ENCODE measurements around the gene AFG1L.
"Not testable (repeated sequence)": the region's sequence is repeated elsewhere in the genome, so short reads cannot be mapped to it uniquely, and the experiment has no call there.

The AFG1L gene

GRCh38 chr6:108355120-108355519, 60.3 kb downstream of the AFG1L start:
- no peak for DNase-seq

GRCh38 chr6:108355890-108356289, 61.0 kb downstream of the AFG1L start:
- no peak for DNase-seq

- DNase-seq = no peak
Observed at GRCh38 chr6:108359901-108360882, 65.3 kb downstream of the AFG1L start.

- no peak for DNase-seq
Observed at GRCh38 chr6:108360919-108361311, 66.1 kb downstream of the AFG1L start.

- no peak for DNase-seq
Observed at GRCh38 chr6:108361312-108361932, 66.6 kb downstream of the AFG1L start.

- no peak for DNase-seq
Observed at GRCh38 chr6:108362455-108362854, 67.6 kb downstream of the AFG1L start.

GRCh38 chr6:108363113-108363512, 68.3 kb downstream of the AFG1L start:
- no peak for DNase-seq

- DNase-seq = no peak
Observed at GRCh38 chr6:108363889-108364313, 69.0 kb downstream of the AFG1L start.

GRCh38 chr6:108364470-108364869, 69.6 kb downstream of the AFG1L start:
- DNase-seq = no peak

GRCh38 chr6:108365478-108365877, 70.6 kb downstream of the AFG1L start:
- no peak for DNase-seq

- DNase-seq = no peak
Observed at GRCh38 chr6:108366236-108366635, 71.4 kb downstream of the AFG1L start.

- no peak for DNase-seq
Observed at GRCh38 chr6:108368431-108369030, 73.7 kb downstream of the AFG1L start.

GRCh38 chr6:108380876-108381275, 86.0 kb downstream of the AFG1L start:
- no peak for DNase-seq

GRCh38 chr6:108383981-108384380, 89.1 kb downstream of the AFG1L start:
- DNase-seq = no peak

- not testable (repeated sequence) for DNase-seq
Observed at GRCh38 chr6:108389190-108389589, 94.3 kb downstream of the AFG1L start.

- no peak for DNase-seq
Observed at GRCh38 chr6:108395297-108395696, 100.4 kb downstream of the AFG1L start.

- no peak for DNase-seq
Observed at GRCh38 chr6:108403236-108403635, 108.4 kb downstream of the AFG1L start.

- no peak for DNase-seq
Observed at GRCh38 chr6:108406943-108407342, 112.1 kb downstream of the AFG1L start.

- no peak for DNase-seq
Observed at GRCh38 chr6:108407904-108408827, 113.3 kb downstream of the AFG1L start.

GRCh38 chr6:108408861-108409260, 114.0 kb downstream of the AFG1L start:
- no peak for DNase-seq

GRCh38 chr6:108416047-108416833, 121.4 kb downstream of the AFG1L start:
- DNase-seq = not testable (repeated sequence)

GRCh38 chr6:108417027-108417426, 122.2 kb downstream of the AFG1L start:
- DNase-seq = no peak

Data from stimulated activated CD4-positive, alpha-beta T cell treated with anti-CD3 and anti-CD28 coated beads, Interleukin-2, amount 100 ng/mL, for 24 hours (primary cell).